A549 (cell line): ENCODE measurements around the gene VPS26B. TPM values are rescaled to one million over a fixed set of nuclear protein-coding genes. Genes with fewer than 3 reads are reported as not detected.
"Not testable (repeated sequence)": the region's sequence is repeated elsewhere in the genome, so short reads cannot be mapped to it uniquely, and the experiment has no call there.

Source experiments
- ATAC-seq, 2 experiments: fragments of 200-7000 bp in 1 of 2; fragments of >200 bp in 1 of 2; cut with Nextera tagmentation in 1 of 2; cut with Tn5 transposase in 1 of 2; 3 replicates each; pipeline versions ENCODE4 v1.8.0 to v1.9.1; 2018 to 2020; ENCODE audit warnings: mild to moderate bottlenecking in 1 of 2, moderate library complexity in 1 of 2
- CTCF ChIA-PET: fragments of 300-600 bp; sonication (Branson Sonifier 250); formaldehyde crosslinking; extraction: SDS; loops from one replicate; lab custom pipeline; 2021; ENCODE audit warnings: antibody characterized with exemption, inconsistent platforms; lab: Yijun Ruan, JAX
- POLR2A ChIA-PET: fragments of 350-600 bp; formaldehyde crosslinking; extraction: SDS; loops from one replicate; lab custom pipeline; 2021; ENCODE audit warnings: antibody characterized with exemption, inconsistent platforms; lab: Yijun Ruan, JAX
- DNase-seq, 2 experiments: peaks; one replicate each; pipeline versions ENCODE4 v3.0.0 to v3.0.0-alpha.2; 2011 to 2016; ENCODE audit warnings: low read depth in 1 of 2, low spot score in 1 of 2
- FAIRE-seq: peaks from 2 replicates; lab custom pipeline; 2011; peaks lifted over from hg19 to GRCh38; lab: Jason Lieb, UNC
- H3K27ac ChIP-seq, 2 experiments: fragments of >200 bp; sonication (Bioruptor Twin); formaldehyde crosslinking; 3 replicates each; pipeline ENCODE4 v1.5.1; 2016 to 2017
- H3K4me1 ChIP-seq: fragments of >200 bp; sonication (Bioruptor Twin); formaldehyde crosslinking; 3 replicates; pipeline ENCODE4 v1.6.1; 2016
- H3K4me2 ChIP-seq: fragments of >200 bp; sonication (Bioruptor Twin); formaldehyde crosslinking; 3 replicates; pipeline ENCODE4 v1.6.1; 2016
- H3K4me3 ChIP-seq: fragments of >200 bp; sonication (Bioruptor Twin); formaldehyde crosslinking; 3 replicates; pipeline ENCODE4 v1.5.1; 2016
- H3K9me3 ChIP-seq: fragments of >200 bp; sonication (Bioruptor Twin); formaldehyde crosslinking; 3 replicates; pipeline ENCODE4 v1.6.1; 2016
- CBX8 ChIP-seq: fragments of 200-600 bp; sonication (generic); IDR thresholded peaks from 2 replicates; pipeline ENCODE4 v1.6.1; 2016
- CHD2 ChIP-seq: fragments of 150-350 bp; IDR thresholded peaks from 2 replicates; pipeline ENCODE4 v1.6.1; 2014; ENCODE audit warnings: low read length; ENCODE audit not compliant: partially characterized antibody
- FOSB ChIP-seq: fragments of 250-450 bp; sonication (Bioruptor Pico); IDR thresholded peaks from 2 replicates; pipeline ENCODE4 v1.5.0; 2020; ENCODE audit warnings: mild to moderate bottlenecking, moderate library complexity
- HOXB5 ChIP-seq: fragments of 250-450 bp; sonication (Bioruptor Pico); IDR thresholded peaks from 2 replicates; pipeline ENCODE4 v1.5.0; 2020; ENCODE audit warnings: mild to moderate bottlenecking, moderate library complexity
- JUN ChIP-seq, 2 experiments: fragments of >200 bp; sonication (Bioruptor Twin); formaldehyde crosslinking; IDR thresholded peaks; 2 replicates in 1 of 2; 3 replicates in 1 of 2; pipeline ENCODE4 v1.6.1; 2016 to 2017
- NPAS2 ChIP-seq: fragments of 250-450 bp; sonication (Bioruptor Pico); IDR thresholded peaks from 2 replicates; pipeline ENCODE4 v1.8.0; 2022; ENCODE audit warnings: mild to moderate bottlenecking, moderate library complexity, borderline replicate concordance
- NR3C1 ChIP-seq: fragments of >200 bp; sonication (Bioruptor Twin); formaldehyde crosslinking; IDR thresholded peaks from 3 replicates; pipeline ENCODE4 v1.6.1; 2017
- PBX3 ChIP-seq: IDR thresholded peaks from 2 replicates; pipeline ENCODE4 v1.6.1; 2012
- POLR2A ChIP-seq: IDR thresholded peaks from 2 replicates; pipeline ENCODE4 v1.6.1; 2012; ENCODE audit warnings: mild to moderate bottlenecking, low read length
- RARB ChIP-seq: fragments of 250-450 bp; sonication (Bioruptor Pico); IDR thresholded peaks from 2 replicates; pipeline ENCODE4 v1.8.0; 2021; ENCODE audit warnings: mild to moderate bottlenecking, moderate library complexity
- RNF2 ChIP-seq: fragments of 200-600 bp; sonication (generic); IDR thresholded peaks from 2 replicates; pipeline ENCODE4 v1.6.1; 2016; ENCODE audit warnings: low read depth, mild to moderate bottlenecking, antibody characterized with exemption, moderate library complexity, borderline replicate concordance
- USF2 ChIP-seq: fragments of 450-650 bp; IDR thresholded peaks from 2 replicates; pipeline ENCODE4 v1.6.1; 2014; ENCODE audit warnings: antibody characterized with exemption
- WGBS: methylation state at CpG from one replicate; pipeline ENCODE4 v1.1.6; 2017; ENCODE audit errors: missing lambda C conversion rate; 5-methylcytosine and 5-hydroxymethylcytosine counted together
- polyA plus RNA-seq, 4 experiments: library from polyadenylated mRNA; depleted of rRNA in 3 of 4; stranded (reverse); fragments of >200 nt; fragmentation: RNase III in 1 of 4; extraction: RNeasy Plus Mini Kit Qiagen cat#74134 plus additional on column Dnase treatment in 1 of 4; gene quantifications; 2 replicates in 3 of 4; 3 replicates in 1 of 4; pipeline ENCODE4 v1.2.3, GENCODE V29; 2011 to 2017
- TF ChIP-seq, protein P1 (sequence below): fragments of >200 bp; sonication (Bioruptor Twin); formaldehyde crosslinking; IDR thresholded peaks from 2 replicates; pipeline ENCODE4 v1.6.1; 2016
- TF ChIP-seq, protein P2 (sequence below): IDR thresholded peaks from 2 replicates; pipeline ENCODE4 v1.6.1; 2012; ENCODE audit warnings: low read depth, borderline replicate concordance
- TF ChIP-seq, protein P3 (sequence below): fragments of 150-350 bp; IDR thresholded peaks from 2 replicates; pipeline ENCODE4 v1.6.1; 2014; ENCODE audit warnings: low read depth, mild to moderate bottlenecking, low read length

The VPS26B gene
- polyA plus RNA-seq, 2 of the 4 experiments (the other 2 are of a cell fraction), result 19.2 to 25.7 TPM

- peak in 1 of 2 experiments; percentile 4 for DNase-seq
- TF ChIP-seq RNF2, result no peak
- no peak for TF ChIP-seq POLR2A
- TF ChIP-seq, protein P1, sequence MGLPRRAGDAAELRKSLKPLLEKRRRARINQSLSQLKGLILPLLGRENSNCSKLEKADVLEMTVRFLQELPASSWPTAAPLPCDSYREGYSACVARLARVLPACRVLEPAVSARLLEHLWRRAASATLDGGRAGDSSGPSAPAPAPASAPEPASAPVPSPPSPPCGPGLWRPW, result no peak
- TF ChIP-seq, protein P2, sequence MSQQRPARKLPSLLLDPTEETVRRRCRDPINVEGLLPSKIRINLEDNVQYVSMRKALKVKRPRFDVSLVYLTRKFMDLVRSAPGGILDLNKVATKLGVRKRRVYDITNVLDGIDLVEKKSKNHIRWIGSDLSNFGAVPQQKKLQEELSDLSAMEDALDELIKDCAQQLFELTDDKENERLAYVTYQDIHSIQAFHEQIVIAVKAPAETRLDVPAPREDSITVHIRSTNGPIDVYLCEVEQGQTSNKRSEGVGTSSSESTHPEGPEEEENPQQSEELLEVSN, result no peak
- no peak for TF ChIP-seq USF2
- no peak for TF ChIP-seq RARB
- no peak for TF ChIP-seq CBX8
- Histone ChIP-seq H3K9me3 (no peaks in the 10 kb centered on the region), H3K4me1 (peaks cover 13% of the 10 kb centered on the region), H3K4me2 (peak overlapping the region; percentile 78), H3K27ac (peak overlapping the region; percentile 59 to 89), H3K4me3 (peak overlapping the region; percentile 55)
- CTCF ChIA-PET, result interaction anchor here (0.8 to 1.0 kb wide), 2 partner anchors 10 to 325 kb away, joined by 3 read pairs; no protein-coding TSS in a partner anchor
- peak; percentile 55 to 63 for ATAC-seq
- FAIRE-seq, result no peak
- WGBS, result 25% methylated on average over 27 of the region's 27 CpGs
- POLR2A ChIA-PET, result interaction anchor here (1.2 to 1.3 kb wide), 2 partner anchors 28 kb away, joined by 3 to 19 read pairs; partner anchors contain the start of genes NCAPD3 and VPS26B
These were observed 28.1 kb downstream of the VPS26B start for GRCh38 chr11:134252346-134253187.

DNA sequence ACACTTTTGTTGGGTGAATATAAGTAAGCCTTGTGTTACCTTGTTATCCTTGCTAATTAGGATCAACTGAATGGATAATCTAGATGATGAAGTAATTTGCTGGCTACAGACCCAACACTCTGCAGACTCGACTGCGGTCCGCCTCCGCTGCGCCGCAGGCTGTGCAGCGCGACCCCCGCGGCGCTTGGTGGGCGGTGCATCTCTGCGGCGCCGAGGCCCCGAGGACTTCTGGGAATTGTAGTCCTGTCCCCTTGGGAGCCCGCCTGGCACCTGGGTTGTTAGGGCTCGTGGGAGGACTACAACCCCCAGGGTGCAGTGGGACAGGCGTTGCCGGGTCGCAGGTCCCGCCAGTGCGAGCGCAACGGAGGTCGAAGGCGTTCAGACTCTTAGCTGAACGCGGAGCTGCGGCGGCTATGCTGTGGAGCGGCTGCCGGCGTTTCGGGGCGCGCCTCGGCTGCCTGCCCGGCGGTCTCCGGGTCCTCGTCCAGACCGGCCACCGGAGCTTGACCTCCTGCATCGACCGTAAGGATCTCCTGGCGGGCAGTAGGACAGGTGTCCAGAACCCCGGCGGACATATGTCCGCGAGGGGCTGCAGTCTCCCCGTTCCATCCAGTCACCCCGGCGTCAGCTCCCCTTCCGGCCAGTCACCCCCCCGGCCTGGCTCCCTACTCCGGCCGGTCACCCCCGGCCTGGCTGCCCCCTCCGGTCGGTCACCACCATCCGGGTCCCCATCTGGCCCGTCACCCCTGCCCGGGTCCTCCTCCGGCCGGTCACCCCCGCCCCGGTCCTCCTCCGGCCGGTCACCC, 28.9 kb downstream of the VPS26B start, which contains the start of the genes ACAD8 and THYN1:
Gene ACAD8, plus strand, starts transcription at position 381 of the 806 bp plus-strand sequence. Its CDS starts 33 bp downstream, at position 414.
Gene THYN1, minus strand, starts transcription at position 165 of the 806 bp plus-strand sequence. CDS start 470 bp downstream, outside the sequence.
- POLR2A ChIA-PET, result interaction anchor here (0.5 to 1.2 kb wide), 2 partner anchors 29 to 133 kb away, joined by 6 to 19 read pairs; partner anchors contain the start of genes NCAPD3 and VPS26B

DNA sequence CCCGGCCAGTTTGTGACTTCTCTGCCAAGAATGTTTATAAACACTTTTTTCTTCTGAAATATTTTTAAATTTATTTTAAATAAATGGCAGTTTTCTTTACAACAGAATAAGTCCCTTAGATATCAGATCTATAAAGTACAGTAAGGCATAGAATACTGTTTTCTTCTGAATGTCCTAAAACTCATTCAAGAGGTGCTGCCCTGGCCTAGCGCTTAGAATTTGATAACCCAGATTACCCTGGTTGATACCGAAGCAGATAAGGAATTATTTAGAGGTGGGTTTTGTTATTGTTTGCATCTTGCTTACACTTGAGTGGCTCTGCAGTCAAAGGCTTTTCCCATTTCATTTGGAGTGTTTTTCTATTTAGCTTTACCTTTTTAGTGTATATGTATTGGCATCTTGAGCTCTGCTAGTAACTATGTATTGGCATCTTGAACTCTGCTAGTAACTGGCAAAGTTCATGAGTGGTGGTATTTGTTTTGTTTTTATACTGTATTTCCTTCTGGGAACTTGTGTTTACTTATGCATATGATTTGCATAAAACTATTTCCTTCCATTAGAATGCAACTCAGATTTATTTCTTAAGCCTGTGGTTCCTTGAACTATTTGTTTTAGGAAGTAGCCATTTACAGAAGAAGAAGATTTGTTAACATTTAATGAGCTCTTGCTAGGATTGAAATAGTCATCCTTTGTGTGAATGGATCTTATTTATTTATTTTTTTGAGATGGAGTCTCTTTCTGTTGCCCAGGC, 30.1 kb downstream of the VPS26B start:
- Histone ChIP-seq H3K27ac (peak overlapping the region in 1 of 2 experiments; percentile 89; a peak in 1 of 6 replicates), H3K4me1 (peaks cover 13% of the 10 kb centered on the region), H3K4me3 (peak overlapping the region; percentile 55), H3K4me2 (peak overlapping the region; percentile 94), H3K9me3 (no peaks in the 10 kb centered on the region)
- POLR2A ChIA-PET, result no interaction called here
- no peak for TF ChIP-seq HOXB5 (CRISPR knock-in tag)
- no peak for TF ChIP-seq NR3C1
- no peak for TF ChIP-seq NPAS2
- TF ChIP-seq, protein P2, result no peak
- no peak for TF ChIP-seq CHD2
- no peak for TF ChIP-seq PBX3
- ATAC-seq (no peak), DNase-seq (no peak), FAIRE-seq (no peak)
- WGBS, result 71% methylated on average over 3 of the region's 3 CpGs
- CTCF ChIA-PET, result interaction anchor here (2.5 kb wide), 1 partner anchor 10 kb away, joined by 12 read pairs; no protein-coding TSS in a partner anchor

More for the DNA sequence above, 28.9 kb downstream of the VPS26B start, which contains the start of the genes ACAD8 and THYN1:
- Histone ChIP-seq H3K4me3 (peak within 1 kb of the TSS; percentile 55), H3K27ac (peak within 1 kb of the TSS; percentile 78 to 89), H3K4me1 (peaks cover 13% of the 10 kb centered on the region), H3K9me3 (no peaks in the 10 kb centered on the region), H3K4me2 (peak within 1 kb of the TSS; percentile 94)
- no peak for FAIRE-seq
- CTCF ChIA-PET, result interaction anchor here (0.7 to 2.5 kb wide), 3 partner anchors 9 to 326 kb away, joined by 3 to 12 read pairs (median 3); no protein-coding TSS in a partner anchor
- peak; percentile 78 for TF ChIP-seq POLR2A
- peak; percentile 27 to 33; a peak in 2 of 5 replicates for TF ChIP-seq JUN (IDR thresholded peaks at IDR 0.05)
- no peak for TF ChIP-seq FOSB (CRISPR knock-in tag)
- TF ChIP-seq, protein P3, sequence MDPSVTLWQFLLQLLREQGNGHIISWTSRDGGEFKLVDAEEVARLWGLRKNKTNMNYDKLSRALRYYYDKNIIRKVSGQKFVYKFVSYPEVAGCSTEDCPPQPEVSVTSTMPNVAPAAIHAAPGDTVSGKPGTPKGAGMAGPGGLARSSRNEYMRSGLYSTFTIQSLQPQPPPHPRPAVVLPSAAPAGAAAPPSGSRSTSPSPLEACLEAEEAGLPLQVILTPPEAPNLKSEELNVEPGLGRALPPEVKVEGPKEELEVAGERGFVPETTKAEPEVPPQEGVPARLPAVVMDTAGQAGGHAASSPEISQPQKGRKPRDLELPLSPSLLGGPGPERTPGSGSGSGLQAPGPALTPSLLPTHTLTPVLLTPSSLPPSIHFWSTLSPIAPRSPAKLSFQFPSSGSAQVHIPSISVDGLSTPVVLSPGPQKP, result no peak
- peak; percentile 99 to 100 for ATAC-seq
- DNase-seq, result peak; percentile 86 to 90
- no CpG with 5 or more reads among the region's 70 CpGs for WGBS

DNA sequence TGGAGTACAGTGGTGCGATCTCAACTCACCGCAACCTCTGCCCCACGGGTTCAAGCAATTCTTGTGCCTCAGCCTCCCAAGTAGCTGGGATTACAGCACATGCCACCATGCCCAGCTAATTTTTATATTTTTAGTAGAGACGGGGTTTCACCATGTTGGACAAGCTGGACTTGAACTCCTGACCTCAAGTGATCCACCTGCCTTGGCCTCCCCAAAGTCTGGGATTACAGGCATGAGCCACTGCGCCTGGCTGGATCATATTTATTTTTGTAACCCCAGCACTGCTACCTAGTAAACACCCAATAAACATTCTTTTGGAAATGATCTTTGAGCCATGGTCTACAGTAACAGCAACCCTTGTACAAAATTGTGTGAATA, 30.7 kb downstream of the VPS26B start:
- not testable (repeated sequence) for FAIRE-seq
- 91% methylated on average over 5 of the region's 5 CpGs for WGBS

More for the DNA sequence above, 30.7 kb downstream of the VPS26B start:
- ATAC-seq, DNase-seq, H3K9me3 ChIP-seq, H3K27ac ChIP-seq, H3K4me2 ChIP-seq, H3K4me3 ChIP-seq, POLR2A ChIA-PET: not testable (repeated sequence)
- peaks cover 13% of the 10 kb centered on the region for H3K4me1 ChIP-seq
- CTCF ChIA-PET, result interaction anchor here (2.5 kb wide), 1 partner anchor 11 kb away, joined by 12 read pairs; no protein-coding TSS in a partner anchor
